HCT116 (cell line): Measurements from ENCODE around the gene HOXC13. TPM values are rescaled to one million over a fixed set of nuclear protein-coding genes. Genes with fewer than 3 reads are reported as not detected.

Experiments
- ATAC-seq: fragments of 200-7000 bp; cut with Tn5 transposase; 2 replicates; pipeline ENCODE4 v1.9.1; 2020; ENCODE audit warnings: mild to moderate bottlenecking, moderate library complexity
- BruUV-seq: library from RNA; stranded (reverse); fragments of 400-500 nt; replicated peaks from 2 replicates; lab custom pipeline; 2021; lab: Mats Ljungman, UMichigan
- CTCF ChIA-PET: fragments of 300-600 bp; sonication (Branson Sonifier 250); formaldehyde crosslinking; loops from one replicate; lab custom pipeline; 2021; ENCODE audit warnings: antibody characterized with exemption; lab: Charles Lee
- POLR2A ChIA-PET: fragments of 300-600, 350-600 bp; sonication (Branson Sonifier 250); formaldehyde crosslinking; loops from one replicate; lab custom pipeline; 2021; ENCODE audit warnings: antibody characterized with exemption; lab: Charles Lee
- RAD21 ChIA-PET, 2 experiments: fragments of 300-600 bp; sonication (Branson Sonifier 250); formaldehyde crosslinking; loops; one replicate each; lab custom pipeline; 2023; ENCODE audit warnings: low total read pairs in 2 of 2; ENCODE audit not compliant: uncharacterized antibody in 2 of 2, unreplicated experiment in 2 of 2, low non-redundant PET in 1 of 2; lab: Charles Lee
- DNase-seq: peaks from one replicate; pipeline ENCODE4 v3.0.0-alpha.2; 2010; ENCODE audit warnings: low read depth, low spot score
- H2AFZ ChIP-seq: fragments of 200-600 bp; shearing (Covaris generic), sonication (generic); 2 replicates; pipeline ENCODE4 v1.6.1; 2017; ENCODE audit warnings: low read depth, mixed run types, mixed read lengths, antibody characterized with exemption, low read length; ENCODE audit not compliant: poor library complexity, severe bottlenecking
- H3K27ac ChIP-seq: 2 replicates; pipeline ENCODE4 v1.5.1; 2012; ENCODE audit warnings: low read depth, low read length
- H3K27me3 ChIP-seq: fragments of 200-600 bp; sonication (generic); 2 replicates; pipeline ENCODE4 v1.6.1; 2016; ENCODE audit warnings: mixed run types, low read length, mixed read lengths; ENCODE audit not compliant: insufficient read depth
- H3K36me3 ChIP-seq, 2 experiments: fragments of 200-500 bp in 1 of 2; fragments of 200-600 bp in 1 of 2; sonication (Bioruptor generic) in 1 of 2; sonication (generic) in 1 of 2; 2 replicates each; pipeline versions ENCODE4 v1.5.1 to v1.6.1; 2014 to 2016; ENCODE audit warnings: low read length in 2 of 2, inconsistent platforms in 1 of 2, mixed read lengths in 1 of 2, mixed run types in 1 of 2; ENCODE audit not compliant: insufficient read depth in 2 of 2, control insufficient read depth in 1 of 2
- H3K4me1 ChIP-seq, 2 experiments: fragments of 200-600 bp in 1 of 2; sonication (generic) in 1 of 2; 2 replicates each; pipeline versions ENCODE4 v1.5.1 to v1.6.1; 2012 to 2017; ENCODE audit warnings: low read length in 2 of 2, inconsistent platforms in 1 of 2, mild to moderate bottlenecking in 1 of 2, mixed read lengths in 1 of 2, mixed run types in 1 of 2, moderate library complexity in 1 of 2; ENCODE audit not compliant: insufficient read depth in 2 of 2, control insufficient read depth in 1 of 2
- H3K4me2 ChIP-seq: fragments of 200-600 bp; sonication (generic); 2 replicates; pipeline ENCODE4 v1.6.1; 2017; ENCODE audit warnings: mixed run types, low read length, mixed read lengths
- H3K4me3 ChIP-seq, 2 experiments: fragments of 200-600 bp in 1 of 2; sonication (generic) in 1 of 2; replicated peaks in 1 of 2; 2 replicates each; pipeline ENCODE4 v1.5.1; 2011 to 2016; ENCODE audit warnings: low read length in 2 of 2, control low read depth in 1 of 2, low read depth in 1 of 2, mild to moderate bottlenecking in 1 of 2, mixed read lengths in 1 of 2, mixed run types in 1 of 2
- H3K79me2 ChIP-seq: fragments of 200-600 bp; sonication (generic); 2 replicates; pipeline ENCODE4 v1.6.1; 2017; ENCODE audit warnings: mild to moderate bottlenecking, mixed run types, low read length, moderate library complexity, mixed read lengths; ENCODE audit not compliant: insufficient read depth
- H3K9ac ChIP-seq: fragments of 200-600 bp; sonication (generic); 2 replicates; pipeline ENCODE4 v1.6.1; 2016; ENCODE audit warnings: low read length, mixed read lengths
- H3K9me2 ChIP-seq: fragments of 200-600 bp; sonication (generic), shearing (Covaris generic); 2 replicates; pipeline ENCODE4 v1.6.1; 2017; ENCODE audit warnings: mixed run types, mild to moderate bottlenecking, moderate library complexity; ENCODE audit not compliant: insufficient read depth
- H3K9me3 ChIP-seq, 2 experiments: fragments of 200-500 bp in 1 of 2; fragments of 200-600 bp in 1 of 2; sonication (Bioruptor generic) in 1 of 2; sonication (generic) in 1 of 2; 2 replicates each; pipeline ENCODE4 v1.6.1; 2014 to 2017; ENCODE audit warnings: low read length in 2 of 2, mixed read lengths in 2 of 2, inconsistent platforms in 1 of 2, low read depth in 1 of 2, mild to moderate bottlenecking in 1 of 2, mixed run types in 1 of 2, moderate library complexity in 1 of 2; ENCODE audit not compliant: control insufficient read depth in 1 of 2, insufficient read depth in 1 of 2
- H4K20me1 ChIP-seq: fragments of 200-600 bp; sonication (generic), shearing (Covaris generic); 2 replicates; pipeline ENCODE4 v1.6.1; 2017; ENCODE audit warnings: mixed run types, mild to moderate bottlenecking, moderate library complexity; ENCODE audit not compliant: insufficient read depth
- CBX3 ChIP-seq: IDR thresholded peaks from 2 replicates; pipeline ENCODE4 v1.6.1; 2012; ENCODE audit warnings: low read depth
- CEBPB ChIP-seq: IDR thresholded peaks from 2 replicates; pipeline ENCODE4 v1.6.1; 2012; ENCODE audit warnings: low read depth
- CTCF ChIP-seq, 3 experiments: fragments of 200-600 bp in 1 of 3; sonication (generic) in 1 of 3; IDR thresholded peaks in 2 of 3; conservative IDR thresholded peaks in 1 of 3; 2 replicates each; pipeline ENCODE4 v1.5.1; 2012 to 2017; ENCODE audit warnings: low read depth in 2 of 3, low read length in 2 of 3, antibody characterized with exemption in 1 of 3, borderline replicate concordance in 1 of 3, control low read depth in 1 of 3, mild to moderate bottlenecking in 1 of 3, mixed read lengths in 1 of 3, mixed run types in 1 of 3, moderate library complexity in 1 of 3; ENCODE audit not compliant: insufficient read depth in 1 of 3
- EZH2 ChIP-seq: fragments of 200-600 bp; sonication (generic); IDR thresholded peaks from 2 replicates; pipeline ENCODE4 v1.6.1; 2017; ENCODE audit warnings: antibody characterized with exemption, mixed run types
- MAX ChIP-seq: IDR thresholded peaks from 2 replicates; pipeline ENCODE4 v1.6.1; 2012
- POLR2AphosphoS5 ChIP-seq: IDR thresholded peaks from 2 replicates; pipeline ENCODE4 v1.6.1; 2011; ENCODE audit warnings: mild to moderate bottlenecking, low read depth, low read length, moderate library complexity
- RAD21 ChIP-seq: IDR thresholded peaks from 2 replicates; pipeline ENCODE4 v1.6.1; 2012; ENCODE audit warnings: low read depth, mild to moderate bottlenecking
- SRF ChIP-seq: IDR thresholded peaks from 2 replicates; pipeline ENCODE4 v1.6.1; 2012; ENCODE audit warnings: low read depth
- TCF7L2 ChIP-seq: IDR thresholded peaks from 2 replicates; pipeline ENCODE4 v1.7.0; 2011; ENCODE audit warnings: borderline replicate concordance, inconsistent platforms; ENCODE audit not compliant: insufficient read depth, insufficient read length; ENCODE audit errors: extremely low read depth
- ZBTB33 ChIP-seq: IDR thresholded peaks from 2 replicates; pipeline ENCODE4 v1.6.1; 2011; ENCODE audit warnings: mild to moderate bottlenecking, low read length, moderate library complexity; ENCODE audit not compliant: insufficient replicate concordance; ENCODE audit errors: extremely low read depth
- ZFX ChIP-seq: fragments of 450-650 bp; IDR thresholded peaks from 2 replicates; pipeline ENCODE4 v1.6.1; 2017
- intact Hi-C: fragments of 100-400 bp; cut with micrococcal nuclease; formaldehyde crosslinking; loops from 2 replicates; pipeline ENCODE4 v1.10.0; 2022
- total RNA-seq: library from RNA; stranded (reverse); gene quantifications from one replicate; pipeline ENCODE4 v1.2.1, GENCODE V29; 2021; ENCODE audit not compliant: unreplicated experiment

The HOXC13 gene
- total RNA-seq, 1 experiment from 2014 or later = 3.8 TPM

- H3K9me3 ChIP-seq = no peaks in the 10 kb centered on the region
- H3K4me1 ChIP-seq = no peaks in the 10 kb centered on the region
- no peak overlapping the region for H3K9ac ChIP-seq
- TF ChIP-seq CBX3 (no peak), CTCF (IDR thresholded peaks at IDR 0.05 in 2 of 3, conservative IDR thresholded peaks at IDR 0.05 in 1 of 3; ENCODE audit: borderline replicate concordance in 1 of 3, insufficient read depth in 1 of 3, low read depth in 2 of 3, low read length in 2 of 3) (no peak), EZH2 (no peak), ZFX (no peak), RAD21 (no peak), MAX (no peak), SRF (no peak), POLR2AphosphoS5 (no peak), TCF7L2 (no peak), ZBTB33 (no peak), CEBPB (no peak)
- H3K4me3 ChIP-seq = no peak overlapping the region
- POLR2A ChIA-PET = no interaction called here
- peaks cover 32% of the 10 kb centered on the region for H3K27me3 ChIP-seq
- no peaks in the 10 kb centered on the region for H3K36me3 ChIP-seq
- DNase-seq (no peak), ATAC-seq (no peak)
- no TSS peak for BruUV-seq
- no peaks in the 10 kb centered on the region for H3K9me2 ChIP-seq
- RAD21 ChIA-PET = no interaction called here
- intact Hi-C loops = no loop called here
- H2AFZ ChIP-seq = no peak overlapping the region
- no peaks in the 10 kb centered on the region for H3K79me2 ChIP-seq
- CTCF ChIA-PET = no interaction called here
- H3K27ac ChIP-seq = no peak overlapping the region
- H4K20me1 ChIP-seq = no peaks in the 10 kb centered on the region
- H3K4me2 ChIP-seq = no peak overlapping the region
Observed at GRCh38 chr12:53899230-53899629, 39.4 kb upstream of the HOXC13 start.
